A673 (cell line): ENCODE measurements around the gene AGAP2.

Experiments used
- EZH2 ChIP-seq: fragments of 200-600 bp; sonication (generic); IDR thresholded peaks from 2 replicates; pipeline ENCODE4 v1.6.1; 2017; ENCODE audit warnings: borderline replicate concordance, low read depth, mild to moderate bottlenecking, mixed read lengths, antibody characterized with exemption, low read length; ENCODE audit not compliant: poor library complexity, severe bottlenecking
- TF ChIP-seq, protein P1 (sequence below): fragments of 300-800, 200-600 bp; sonication (generic); conservative IDR thresholded peaks from 2 replicates; pipeline ENCODE4 v1.5.1; 2017; ENCODE audit warnings: low read depth, mild to moderate bottlenecking, antibody characterized with exemption, low read length, moderate library complexity, mixed read lengths

DNA sequence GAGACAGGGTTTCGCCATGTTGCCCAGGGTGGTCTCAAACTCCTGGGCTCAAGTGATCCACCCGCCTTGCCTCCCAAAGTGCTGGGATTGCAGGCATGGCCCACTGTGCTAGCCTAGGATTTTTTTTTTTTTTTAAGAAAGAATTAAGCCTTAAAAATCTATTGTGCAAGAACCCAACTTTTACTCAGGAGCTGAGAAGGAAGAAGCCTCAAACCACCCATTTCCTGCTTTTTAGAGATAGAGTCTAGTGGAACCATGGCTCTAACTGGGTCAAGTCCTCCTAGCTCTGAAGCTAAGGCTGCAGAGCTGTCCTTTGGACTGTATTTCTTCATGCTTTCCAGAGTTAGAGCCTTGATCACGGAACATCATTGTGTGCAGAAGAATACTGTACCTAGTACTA, 42.7 kb upstream of the AGAP2 start:
- TF ChIP-seq, protein P1, sequence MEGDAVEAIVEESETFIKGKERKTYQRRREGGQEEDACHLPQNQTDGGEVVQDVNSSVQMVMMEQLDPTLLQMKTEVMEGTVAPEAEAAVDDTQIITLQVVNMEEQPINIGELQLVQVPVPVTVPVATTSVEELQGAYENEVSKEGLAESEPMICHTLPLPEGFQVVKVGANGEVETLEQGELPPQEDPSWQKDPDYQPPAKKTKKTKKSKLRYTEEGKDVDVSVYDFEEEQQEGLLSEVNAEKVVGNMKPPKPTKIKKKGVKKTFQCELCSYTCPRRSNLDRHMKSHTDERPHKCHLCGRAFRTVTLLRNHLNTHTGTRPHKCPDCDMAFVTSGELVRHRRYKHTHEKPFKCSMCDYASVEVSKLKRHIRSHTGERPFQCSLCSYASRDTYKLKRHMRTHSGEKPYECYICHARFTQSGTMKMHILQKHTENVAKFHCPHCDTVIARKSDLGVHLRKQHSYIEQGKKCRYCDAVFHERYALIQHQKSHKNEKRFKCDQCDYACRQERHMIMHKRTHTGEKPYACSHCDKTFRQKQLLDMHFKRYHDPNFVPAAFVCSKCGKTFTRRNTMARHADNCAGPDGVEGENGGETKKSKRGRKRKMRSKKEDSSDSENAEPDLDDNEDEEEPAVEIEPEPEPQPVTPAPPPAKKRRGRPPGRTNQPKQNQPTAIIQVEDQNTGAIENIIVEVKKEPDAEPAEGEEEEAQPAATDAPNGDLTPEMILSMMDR = no peak
- TF ChIP-seq EZH2 = no peak
